GM13977 (cell line): ENCODE results near the gene FOXO6.

ENCODE experiments used
- DNase-seq: peaks from one replicate; pipeline ENCODE4 v3.0.0; 2012; ENCODE audit warnings: low spot score
- CTCF ChIP-seq: IDR thresholded peaks from 2 replicates; pipeline ENCODE4 v1.5.1; 2012; ENCODE audit warnings: mild to moderate bottlenecking, control low read depth; ENCODE audit not compliant: insufficient read depth; ENCODE audit errors: extremely low read depth, missing control alignments
- in situ Hi-C: fragments of 300-500 bp; cut with MboI; formaldehyde crosslinking; loops from one replicate; pipeline ENCODE4 v1.12.0; 2022; ENCODE audit warnings: low sequenced_read_pairs, low pct_unique_long_range_greater_than_20kb, mixed read lengths, inconsistent platforms; ENCODE audit not compliant: unreplicated experiment

Gene FOXO6

GRCh38 chr1:41425369-41425768 lies 64.1 kb downstream of the FOXO6 start:
- TF ChIP-seq CTCF = no peak
- in situ Hi-C loops = no loop called here
- DNase-seq = no peak

- no peak for DNase-seq
- in situ Hi-C loops = no loop called here
- TF ChIP-seq CTCF = no peak
These were observed 65.1 kb downstream of the FOXO6 start for GRCh38 chr1:41426201-41426890.

GRCh38 chr1:41427122-41427913 lies 66.1 kb downstream of the FOXO6 start:
- DNase-seq = no peak
- in situ Hi-C loops = no loop called here
- TF ChIP-seq CTCF = no peak

GRCh38 chr1:41427916-41428737 lies 66.9 kb downstream of the FOXO6 start:
- no peak for DNase-seq
- no peak for TF ChIP-seq CTCF
- in situ Hi-C loops = no loop called here

- TF ChIP-seq CTCF = no peak
- DNase-seq = no peak
- in situ Hi-C loops = no loop called here
These were observed 67.8 kb downstream of the FOXO6 start for GRCh38 chr1:41428738-41429640.

- TF ChIP-seq CTCF = no peak
- in situ Hi-C loops = loop anchor here (10.0 kb wide), 1 partner anchor 165 kb away; no protein-coding TSS in a partner anchor
- no peak for DNase-seq
These were observed 68.4 kb downstream of the FOXO6 start for GRCh38 chr1:41429641-41430035.
